H1 (cell line): ENCODE measurements around the gene SPPL2B. TPM values are rescaled to one million over a fixed set of nuclear protein-coding genes. Genes with fewer than 3 reads are reported as not detected.

Experiments used
- CHD2 ChIP-seq: IDR thresholded peaks from 2 replicates; pipeline ENCODE4 v1.6.1; 2012; ENCODE audit warnings: low read length, improper control_type of control experiment
- CREB1 ChIP-seq: IDR thresholded peaks from 2 replicates; pipeline ENCODE4 v1.6.1; 2012; ENCODE audit warnings: inconsistent platforms
- CTCF ChIP-seq, 3 experiments: IDR thresholded peaks; 1 replicate in 2 of 3; 2 replicates in 1 of 3; pipeline versions ENCODE4 v1.5.1 to v1.6.1; 2011; ENCODE audit warnings: low read length in 3 of 3, mild to moderate bottlenecking in 3 of 3, inconsistent platforms in 2 of 3, low read depth in 1 of 3, moderate library complexity in 1 of 3; ENCODE audit not compliant: insufficient read depth in 1 of 3; ENCODE audit errors: control extremely low read depth in 1 of 3
- KDM1A ChIP-seq: fragments of 200-600, 300-600 bp; sonication (generic); IDR thresholded peaks from 2 replicates; pipeline ENCODE4 v1.7.1; 2016; ENCODE audit warnings: mild to moderate bottlenecking, low read length, borderline replicate concordance
- RNF2 ChIP-seq: fragments of 200-900, 300-1000 bp; sonication (generic); IDR thresholded peaks from 2 replicates; pipeline ENCODE4 v1.7.1; 2016; ENCODE audit warnings: borderline replicate concordance, low read depth, mild to moderate bottlenecking, antibody characterized with exemption, low read length; ENCODE audit not compliant: poor library complexity, severe bottlenecking; ENCODE audit errors: missing control alignments
- SP1 ChIP-seq: IDR thresholded peaks from 2 replicates; pipeline ENCODE4 v1.6.1; 2011; ENCODE audit warnings: low read depth, low read length
- polyA plus RNA-seq, 7 experiments: library from polyadenylated mRNA; depleted of rRNA in 3 of 7; stranded (reverse) in 5 of 7; unstranded in 2 of 7; fragments of >200 nt in 5 of 7; fragments of 200-250 nt in 2 of 7; gene quantifications; 1 replicate in 5 of 7; 2 replicates in 1 of 7; 4 replicates in 1 of 7; pipeline versions ENCODE4 v1.2.1 to v1.2.3, GENCODE V29; 2011 to 2013; ENCODE audit warnings: missing spikeins in 2 of 7, mixed read lengths in 2 of 7
- total RNA-seq: library from RNA; stranded (reverse); fragmentation: NEBNext Ultra II Directional; extraction: Animal tissue kit (Norgen Biotek cat#: 25700); gene quantifications from 2 replicates; pipeline ENCODE4 v1.2.1, GENCODE V29; 2021
- TF ChIP-seq, protein P1 (sequence below): IDR thresholded peaks from 2 replicates; pipeline ENCODE4 v1.6.1; 2011; ENCODE audit warnings: low read length, improper control_type of control experiment

Gene SPPL2B
- total and polyA plus RNA-seq, 2 of the 8 experiments (the other 6 are each of a cell fraction or from before 2014, with no cell fraction given), result 34.8 to 55.7 TPM

DNA sequence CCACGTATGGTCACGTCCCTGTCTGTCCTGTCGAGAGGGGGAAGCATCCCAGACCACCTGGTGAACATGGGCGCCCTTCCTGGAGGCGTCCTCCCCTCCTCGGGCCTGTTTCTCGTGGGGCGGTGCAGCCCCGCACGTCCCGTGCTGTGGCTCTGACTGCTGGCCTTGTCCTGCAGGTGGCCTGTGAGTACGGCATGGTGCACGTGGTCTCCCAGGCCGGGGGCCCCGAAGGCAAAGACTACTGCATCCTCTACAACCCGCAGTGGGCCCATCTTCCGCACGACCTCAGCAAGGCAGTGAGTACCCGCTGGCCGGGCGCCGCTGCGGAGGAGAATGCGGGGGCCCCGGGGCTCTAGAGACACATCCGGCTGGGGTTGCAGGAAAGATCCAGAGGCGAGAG lies 5.9 kb downstream of the SPPL2B start (continued):
- no peak for TF ChIP-seq CTCF (IDR thresholded peaks at IDR 0.05; ENCODE audit: control extremely low read depth in 1 of 3, insufficient read depth in 1 of 3, low read depth in 1 of 3, low read length in 3 of 3)
- TF ChIP-seq KDM1A, result no peak
- TF ChIP-seq, protein P1, sequence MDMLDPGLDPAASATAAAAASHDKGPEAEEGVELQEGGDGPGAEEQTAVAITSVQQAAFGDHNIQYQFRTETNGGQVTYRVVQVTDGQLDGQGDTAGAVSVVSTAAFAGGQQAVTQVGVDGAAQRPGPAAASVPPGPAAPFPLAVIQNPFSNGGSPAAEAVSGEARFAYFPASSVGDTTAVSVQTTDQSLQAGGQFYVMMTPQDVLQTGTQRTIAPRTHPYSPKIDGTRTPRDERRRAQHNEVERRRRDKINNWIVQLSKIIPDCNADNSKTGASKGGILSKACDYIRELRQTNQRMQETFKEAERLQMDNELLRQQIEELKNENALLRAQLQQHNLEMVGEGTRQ, result no peak
- TF ChIP-seq RNF2, result no peak
- TF ChIP-seq SP1, result no peak
- TF ChIP-seq CREB1, result no peak
- TF ChIP-seq CHD2, result no peak
